WTC11 (cell line): ENCODE data around the gene ACSBG1. TPM values are rescaled to one million over a fixed set of nuclear protein-coding genes. Genes with fewer than 3 reads are reported as not detected.

Experiments
- ATAC-seq: fragments of 200-7000 bp; cut with Tn5 transposase; 2 replicates; pipeline ENCODE4 v1.10.0; 2021; ENCODE audit warnings: mild to moderate bottlenecking, moderate library complexity
- CTCF ChIA-PET: fragments of 300-600 bp; sonication (Branson Sonifier 250); formaldehyde crosslinking; loops from one replicate; lab custom pipeline; 2021; ENCODE audit warnings: antibody characterized with exemption; lab: Charles Lee
- POLR2A ChIA-PET: fragments of 350-600 bp; sonication (Branson Sonifier 250); formaldehyde crosslinking; loops from one replicate; lab custom pipeline; 2021; ENCODE audit warnings: antibody characterized with exemption; lab: Charles Lee
- DNase-seq: peaks from one replicate; pipeline ENCODE4 v3.0.0; 2021; ENCODE audit warnings: low spot score
- H3K27ac Mint-ChIP-seq: 2 replicates; pipeline ENCODE4 v1.8.0; 2021; ENCODE audit warnings: mixed read lengths
- H3K27me3 Mint-ChIP-seq: 2 replicates; pipeline ENCODE4 v1.8.0; 2021; ENCODE audit warnings: low read depth, mild to moderate bottlenecking, moderate library complexity, mixed read lengths
- H3K36me3 Mint-ChIP-seq: 2 replicates; pipeline ENCODE4 v1.8.0; 2021; ENCODE audit warnings: mixed read lengths
- H3K4me1 Mint-ChIP-seq: 2 replicates; pipeline ENCODE4 v1.8.0; 2022; ENCODE audit warnings: mixed read lengths
- H3K4me3 Mint-ChIP-seq: 2 replicates; pipeline ENCODE4 v1.8.0; 2021; ENCODE audit warnings: mild to moderate bottlenecking, moderate library complexity, mixed read lengths
- H3K9me3 Mint-ChIP-seq: 2 replicates; pipeline ENCODE4 v1.8.0; 2021; ENCODE audit warnings: mixed read lengths
- ATF1 ChIP-seq: sonication (generic); formaldehyde crosslinking; IDR thresholded peaks from 2 replicates; pipeline ENCODE4 v1.8.1; 2023; ENCODE audit warnings: mild to moderate bottlenecking, moderate library complexity, missing genetic modification reagents
- ATF3 ChIP-seq: sonication (generic); formaldehyde crosslinking; conservative IDR thresholded peaks from 2 replicates; pipeline ENCODE4 v1.8.1; 2022; ENCODE audit warnings: mild to moderate bottlenecking, missing genetic modification reagents
- ATF6 ChIP-seq: sonication (generic); formaldehyde crosslinking; IDR thresholded peaks from 2 replicates; pipeline ENCODE4 v1.8.1; 2023; ENCODE audit warnings: mild to moderate bottlenecking, missing genetic modification reagents
- CBFB ChIP-seq: sonication (generic); formaldehyde crosslinking; IDR thresholded peaks from 2 replicates; pipeline ENCODE4 v1.8.1; 2022; ENCODE audit warnings: mild to moderate bottlenecking, low read depth, missing genetic modification reagents
- CDX4 ChIP-seq: fragments of 250-450 bp; sonication (Bioruptor Pico); IDR thresholded peaks from 2 replicates; pipeline ENCODE4 v1.9.0; 2021; ENCODE audit warnings: moderate library complexity, mild to moderate bottlenecking, inconsistent platforms, borderline replicate concordance
- CREM ChIP-seq: sonication (generic); formaldehyde crosslinking; IDR thresholded peaks from 2 replicates; pipeline ENCODE4 v1.8.1; 2022; ENCODE audit warnings: mild to moderate bottlenecking, missing genetic modification reagents, moderate library complexity
- CTCF ChIP-seq: fragments of 200-600 bp; IDR thresholded peaks from 2 replicates; pipeline ENCODE4 v1.8.0; 2022; ENCODE audit warnings: antibody characterized with exemption
- E2F1 ChIP-seq: sonication (generic); formaldehyde crosslinking; IDR thresholded peaks from 2 replicates; pipeline ENCODE4 v1.8.0; 2022; ENCODE audit warnings: mild to moderate bottlenecking, missing genetic modification reagents
- GABPB1 ChIP-seq: sonication (generic); formaldehyde crosslinking; IDR thresholded peaks from 2 replicates; pipeline ENCODE4 v1.8.1; 2023; ENCODE audit warnings: mild to moderate bottlenecking, missing genetic modification reagents
- HMGA2 ChIP-seq: fragments of 250-450 bp; sonication (Bioruptor Pico); IDR thresholded peaks from 2 replicates; pipeline ENCODE4 v1.4.0; 2021; ENCODE audit warnings: mild to moderate bottlenecking, moderate library complexity
- JUN ChIP-seq: sonication (generic); formaldehyde crosslinking; IDR thresholded peaks from 2 replicates; pipeline ENCODE4 v1.8.0; 2023; ENCODE audit warnings: mild to moderate bottlenecking, missing genetic modification reagents
- KAT7 ChIP-seq: sonication (generic); formaldehyde crosslinking; IDR thresholded peaks from 2 replicates; pipeline ENCODE4 v1.8.1; 2023; ENCODE audit warnings: missing genetic modification reagents, mild to moderate bottlenecking, borderline replicate concordance
- RELA ChIP-seq: sonication (generic); formaldehyde crosslinking; IDR thresholded peaks from 2 replicates; pipeline ENCODE4 v1.8.1; 2022; ENCODE audit warnings: missing genetic modification reagents, mild to moderate bottlenecking, borderline replicate concordance
- SOX15 ChIP-seq: fragments of 250-450 bp; sonication (Bioruptor Pico); IDR thresholded peaks from 2 replicates; pipeline ENCODE4 v1.9.0; 2021; ENCODE audit warnings: mild to moderate bottlenecking
- SP1 ChIP-seq: sonication (generic); formaldehyde crosslinking; conservative IDR thresholded peaks from 2 replicates; pipeline ENCODE4 v1.8.1; 2022; ENCODE audit warnings: missing genetic modification reagents
- USF2 ChIP-seq: sonication (generic); formaldehyde crosslinking; IDR thresholded peaks from 2 replicates; pipeline ENCODE4 v1.8.1; 2023; ENCODE audit warnings: mild to moderate bottlenecking, missing genetic modification reagents, moderate library complexity
- ZBTB43 ChIP-seq: sonication (generic); formaldehyde crosslinking; IDR thresholded peaks from 2 replicates; pipeline ENCODE4 v1.8.1; 2023; ENCODE audit warnings: mild to moderate bottlenecking, missing genetic modification reagents
- ZNF121 ChIP-seq: sonication (generic); formaldehyde crosslinking; IDR thresholded peaks from 2 replicates; pipeline ENCODE4 v1.8.0; 2023; ENCODE audit warnings: missing genetic modification reagents
- ZNF232 ChIP-seq: sonication (generic); formaldehyde crosslinking; IDR thresholded peaks from 2 replicates; pipeline ENCODE4 v1.8.0; 2022; ENCODE audit warnings: mild to moderate bottlenecking, missing genetic modification reagents
- ZNF281 ChIP-seq: sonication (generic); formaldehyde crosslinking; IDR thresholded peaks from 2 replicates; pipeline ENCODE4 v1.8.0; 2023; ENCODE audit warnings: mild to moderate bottlenecking, missing genetic modification reagents
- ZNF416 ChIP-seq: fragments of 250-450 bp; sonication (Bioruptor Pico); IDR thresholded peaks from 2 replicates; pipeline ENCODE4 v1.9.0; 2021; ENCODE audit warnings: mild to moderate bottlenecking, inconsistent platforms
- total RNA-seq: library from RNA; stranded (reverse); gene quantifications from 3 replicates; pipeline ENCODE4 v1.2.3, GENCODE V29; 2021

The ACSBG1 gene
- total RNA-seq, 1 experiment from 2014 or later = 5.8 TPM

- POLR2A ChIA-PET = no interaction called here
- CTCF ChIA-PET = interaction anchor here (0.8 to 1.3 kb wide), 2 partner anchors 130 to 153 kb away, joined by 3 to 4 read pairs; partner anchors contain the start of gene CIB2
- Mint-ChIP-seq H3K27ac (no peak overlapping the region), H3K4me1 (peaks cover 8% of the 10 kb centered on the region), H3K9me3 (no peaks in the 10 kb centered on the region), H3K36me3 (no peaks in the 10 kb centered on the region), H3K4me3 (no peak overlapping the region), H3K27me3 (peaks cover 32% of the 10 kb centered on the region)
- DNase-seq = no peak
- TF ChIP-seq CDX4 (no peak), ATF1 (no peak), CBFB (CRISPR knock-in tag) (no peak), CTCF (no peak), ATF6 (CRISPR knock-in tag) (no peak), ATF3 (CRISPR knock-in tag) (no peak), E2F1 (CRISPR knock-in tag) (no peak), ZNF121 (CRISPR knock-in tag) (no peak), ZBTB43 (CRISPR knock-in tag) (no peak), GABPB1 (CRISPR knock-in tag) (no peak), KAT7 (CRISPR knock-in tag) (no peak), RELA (CRISPR knock-in tag) (no peak), USF2 (CRISPR knock-in tag) (no peak), SOX15 (CRISPR knock-in tag) (no peak), HMGA2 (CRISPR knock-in tag) (no peak), CREM (no peak), SP1 (CRISPR knock-in tag) (no peak), ZNF232 (no peak)
- TF ChIP-seq, all 79 proteins: peak for 0
- ATAC-seq = no peak
Observed at GRCh38 chr15:78261062-78261461, 26.7 kb upstream of the ACSBG1 start.

- DNase-seq (no peak), ATAC-seq (no peak)
- ChIA-PET POLR2A (no interaction called here), CTCF (interaction anchor here (1.0 kb wide), 1 partner anchor 147 kb away, joined by 3 read pairs; no protein-coding TSS in a partner anchor)
- Mint-ChIP-seq H3K27ac (no peak overlapping the region), H3K27me3 (peaks cover 27% of the 10 kb centered on the region), H3K36me3 (no peaks in the 10 kb centered on the region), H3K4me3 (no peak overlapping the region), H3K4me1 (peaks cover 8% of the 10 kb centered on the region), H3K9me3 (no peaks in the 10 kb centered on the region)
- TF ChIP-seq ATF1 (no peak), JUN (CRISPR knock-in tag) (no peak), ZNF281 (CRISPR knock-in tag) (no peak), ZNF416 (CRISPR knock-in tag) (no peak)
Observed at GRCh38 chr15:78260489-78260888, 26.1 kb upstream of the ACSBG1 start.
